ENCODE measurements around the gene CATSPER2. TPM values are rescaled to one million over a fixed set of nuclear protein-coding genes. Genes with fewer than 3 reads are reported as not detected.
A peak's percentile ranks its signal among the peaks of the same experiment; 100 is the strongest.
"Not testable (repeated sequence)": the region's sequence is repeated elsewhere in the genome, so short reads cannot be mapped to it uniquely, and the experiment has no call there.

CATSPER2 gene
- total RNA-seq = 1 to 10 TPM; 5.4 to 7.8 TPM
- total RNA-seq = 3.8 reads per million in 2 donors

DNA sequence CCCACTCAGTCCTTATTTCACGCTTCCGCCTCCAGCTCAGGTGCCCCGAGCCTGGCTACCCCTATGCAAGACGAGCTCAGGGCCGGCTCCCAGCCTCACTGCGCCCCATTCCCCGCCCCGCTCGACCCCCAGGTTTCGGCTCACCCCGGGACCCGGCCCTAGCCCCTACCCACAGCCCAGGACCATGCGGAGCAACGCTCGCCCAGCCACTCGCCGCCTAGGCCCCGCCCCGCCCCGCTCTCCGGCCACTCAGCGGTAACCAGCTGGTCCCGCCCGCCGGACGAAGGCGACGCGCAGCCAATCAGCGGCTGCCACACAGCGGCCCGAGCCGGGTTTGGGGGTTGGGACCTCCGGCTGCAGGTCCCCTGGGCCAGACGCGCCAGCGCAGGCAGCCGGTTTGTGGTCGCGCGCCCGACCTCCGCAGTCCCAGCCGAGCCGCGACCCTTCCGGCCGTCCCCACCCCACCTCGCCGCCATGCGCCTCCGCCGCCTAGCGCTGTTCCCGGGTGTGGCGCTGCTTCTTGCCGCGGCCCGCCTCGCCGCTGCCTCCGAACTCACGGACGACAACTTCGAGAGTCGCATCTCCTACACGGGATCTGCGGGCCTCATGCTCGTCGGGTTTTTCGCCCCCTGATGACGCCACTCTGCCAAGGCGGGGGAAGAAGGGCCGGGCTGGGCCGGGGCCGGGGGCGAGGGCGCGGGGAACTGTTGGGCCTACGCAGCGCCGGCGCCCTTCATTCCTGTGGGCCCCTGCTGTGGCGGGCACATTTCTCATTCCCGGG, at the start of gene CATSPER2:
CATSPER2 (minus strand) TSS at position 196 of the 781 bp plus-strand sequence. CDS start 783 bp downstream, outside the sequence.
- H3K4me1 Mint-ChIP-seq = no peaks in the 10 kb centered on the region
- DNase-seq = no peak
- no peaks in the 10 kb centered on the region for H3K36me3 Mint-ChIP-seq (ENCODE audit: low read depth)
- H3K9me3 ChIP-seq (ENCODE audit: control insufficient read depth, low read length, poor library complexity, severe bottlenecking) = no peaks in the 10 kb centered on the region
- no peak within 1 kb of the TSS for H3K4me3 Mint-ChIP-seq
- ATAC-seq = no peak
- H3K27me3 Mint-ChIP-seq = no peaks in the 10 kb centered on the region
- H3K27ac Mint-ChIP-seq = no peak within 1 kb of the TSS

- not testable (repeated sequence) for DNase-seq; H3K27ac Mint-ChIP-seq; H3K36me3 Mint-ChIP-seq (ENCODE audit: low read depth); H3K4me3 Mint-ChIP-seq; H3K4me1 Mint-ChIP-seq; H3K9me3 ChIP-seq (ENCODE audit: control insufficient read depth, low read length, poor library complexity, severe bottlenecking)
- peaks cover 22% of the 10 kb centered on the region for H3K27me3 Mint-ChIP-seq
- peak; percentile 16 for ATAC-seq
Measured at GRCh38 chr15:43693148-43694022, 44.7 kb upstream of the CATSPER2 start, which contains the start of gene CKMT1A. CKMT1A (plus strand) TSS chr15:43693859; CDS start chr15:43694051, 192 bp downstream.

GRCh38 chr15:43692679-43693078, 44.0 kb upstream of the CATSPER2 start:
- H3K36me3 Mint-ChIP-seq (ENCODE audit: low read depth); DNase-seq; ATAC-seq; H3K9me3 ChIP-seq (ENCODE audit: control insufficient read depth, low read length, poor library complexity, severe bottlenecking); H3K4me3 Mint-ChIP-seq; H3K27ac Mint-ChIP-seq; H3K4me1 Mint-ChIP-seq: not testable (repeated sequence)
- peaks cover 17% of the 10 kb centered on the region for H3K27me3 Mint-ChIP-seq

GRCh38 chr15:43689604-43690301, 41.1 kb upstream of the CATSPER2 start:
- H3K9me3 ChIP-seq (ENCODE audit: control insufficient read depth, low read length, poor library complexity, severe bottlenecking); H3K4me3 Mint-ChIP-seq; H3K27ac Mint-ChIP-seq; H3K36me3 Mint-ChIP-seq (ENCODE audit: low read depth); DNase-seq; H3K4me1 Mint-ChIP-seq; H3K27me3 Mint-ChIP-seq: not testable (repeated sequence)
- peak; percentile 99 for ATAC-seq

DNA sequence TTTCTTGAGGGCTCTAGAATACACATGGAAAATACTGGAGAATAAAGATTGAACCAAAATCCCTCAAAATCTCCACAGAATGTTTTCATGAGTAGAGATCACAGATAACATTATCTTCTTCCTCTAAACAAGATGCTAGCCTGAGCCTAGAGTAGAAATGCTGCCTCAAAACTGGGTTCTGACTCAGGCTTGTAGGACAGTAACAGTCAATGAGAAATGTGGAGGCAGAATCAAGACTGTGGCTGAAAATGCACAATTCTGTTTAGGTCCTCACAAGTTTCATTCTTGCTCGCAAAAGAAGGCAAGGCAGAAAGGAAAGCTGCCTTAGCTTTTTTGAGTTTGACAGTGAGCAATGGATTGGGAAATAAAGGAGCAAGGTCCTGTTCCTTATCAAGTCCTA, 25.5 kb upstream of the CATSPER2 start:
- not testable (repeated sequence) for H3K27me3 Mint-ChIP-seq; DNase-seq; ATAC-seq; H3K36me3 Mint-ChIP-seq (ENCODE audit: low read depth); H3K4me1 Mint-ChIP-seq; H3K27ac Mint-ChIP-seq; H3K4me3 Mint-ChIP-seq; H3K9me3 ChIP-seq (ENCODE audit: control insufficient read depth, low read length, poor library complexity, severe bottlenecking)

- not testable (repeated sequence) for DNase-seq; H3K4me1 Mint-ChIP-seq; H3K9me3 ChIP-seq (ENCODE audit: control insufficient read depth, low read length, poor library complexity, severe bottlenecking); H3K4me3 Mint-ChIP-seq; ATAC-seq; H3K36me3 Mint-ChIP-seq (ENCODE audit: low read depth); H3K27ac Mint-ChIP-seq; H3K27me3 Mint-ChIP-seq
Measured at GRCh38 chr15:43666177-43666576, 17.5 kb upstream of the CATSPER2 start.

GRCh38 chr15:43663333-43663732, 14.7 kb upstream of the CATSPER2 start:
- H3K27me3 Mint-ChIP-seq; H3K4me1 Mint-ChIP-seq; ATAC-seq; DNase-seq; H3K36me3 Mint-ChIP-seq (ENCODE audit: low read depth); H3K27ac Mint-ChIP-seq; H3K9me3 ChIP-seq (ENCODE audit: control insufficient read depth, low read length, poor library complexity, severe bottlenecking); H3K4me3 Mint-ChIP-seq: not testable (repeated sequence)

DNA sequence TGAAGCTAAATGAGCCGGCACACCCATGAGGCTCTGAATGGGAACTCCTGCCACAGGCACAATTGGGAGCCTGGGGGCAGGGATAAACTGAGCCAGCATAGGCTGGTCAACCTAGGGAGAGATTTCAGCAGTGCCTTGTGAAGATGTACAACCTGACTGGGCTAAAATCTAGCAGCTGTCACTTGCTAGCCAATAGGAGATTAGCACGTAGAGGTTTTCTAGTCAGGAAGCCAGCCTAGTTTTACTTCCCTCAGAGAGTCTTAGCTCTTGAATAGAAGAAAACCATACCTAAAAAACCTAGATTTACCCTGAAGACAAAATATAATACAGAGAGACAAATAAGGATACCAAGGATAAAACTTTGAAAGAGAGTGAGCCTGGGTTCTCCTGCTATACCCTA, 13.6 kb upstream of the CATSPER2 start:
- H3K4me3 Mint-ChIP-seq; H3K9me3 ChIP-seq (ENCODE audit: control insufficient read depth, low read length, poor library complexity, severe bottlenecking); DNase-seq; H3K27ac Mint-ChIP-seq; H3K27me3 Mint-ChIP-seq; H3K4me1 Mint-ChIP-seq; ATAC-seq; H3K36me3 Mint-ChIP-seq (ENCODE audit: low read depth): not testable (repeated sequence)

DNA sequence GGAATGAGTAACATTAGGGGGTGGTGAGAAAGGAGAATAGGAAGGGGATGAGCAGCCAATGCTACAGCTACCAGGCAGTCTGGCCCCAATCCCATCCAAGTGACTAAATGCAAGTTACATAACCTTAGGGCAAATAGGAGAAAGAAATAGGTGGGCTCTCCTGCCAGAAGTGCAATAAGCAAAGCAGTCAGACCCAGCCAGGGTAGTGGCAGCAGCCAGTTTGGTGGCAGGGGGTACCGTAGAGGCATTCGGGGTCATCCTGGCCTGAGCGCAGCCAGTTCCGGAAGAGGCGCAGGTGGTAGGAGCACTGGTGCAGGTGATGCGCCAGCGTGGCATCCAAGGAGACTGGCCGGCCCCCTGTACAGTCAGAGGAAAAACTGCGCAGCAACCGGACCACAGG, 11.1 kb upstream of the CATSPER2 start:
- H3K9me3 ChIP-seq (ENCODE audit: control insufficient read depth, low read length, poor library complexity, severe bottlenecking); H3K4me1 Mint-ChIP-seq; H3K27ac Mint-ChIP-seq; ATAC-seq; H3K4me3 Mint-ChIP-seq; H3K36me3 Mint-ChIP-seq (ENCODE audit: low read depth); H3K27me3 Mint-ChIP-seq; DNase-seq: not testable (repeated sequence)

- not testable (repeated sequence) for DNase-seq; H3K27ac Mint-ChIP-seq; H3K9me3 ChIP-seq (ENCODE audit: control insufficient read depth, low read length, poor library complexity, severe bottlenecking); H3K4me1 Mint-ChIP-seq; H3K27me3 Mint-ChIP-seq; H3K4me3 Mint-ChIP-seq; ATAC-seq; H3K36me3 Mint-ChIP-seq (ENCODE audit: low read depth)
Measured at GRCh38 chr15:43649430-43649926, 834 bp upstream of the CATSPER2 start.

DNA sequence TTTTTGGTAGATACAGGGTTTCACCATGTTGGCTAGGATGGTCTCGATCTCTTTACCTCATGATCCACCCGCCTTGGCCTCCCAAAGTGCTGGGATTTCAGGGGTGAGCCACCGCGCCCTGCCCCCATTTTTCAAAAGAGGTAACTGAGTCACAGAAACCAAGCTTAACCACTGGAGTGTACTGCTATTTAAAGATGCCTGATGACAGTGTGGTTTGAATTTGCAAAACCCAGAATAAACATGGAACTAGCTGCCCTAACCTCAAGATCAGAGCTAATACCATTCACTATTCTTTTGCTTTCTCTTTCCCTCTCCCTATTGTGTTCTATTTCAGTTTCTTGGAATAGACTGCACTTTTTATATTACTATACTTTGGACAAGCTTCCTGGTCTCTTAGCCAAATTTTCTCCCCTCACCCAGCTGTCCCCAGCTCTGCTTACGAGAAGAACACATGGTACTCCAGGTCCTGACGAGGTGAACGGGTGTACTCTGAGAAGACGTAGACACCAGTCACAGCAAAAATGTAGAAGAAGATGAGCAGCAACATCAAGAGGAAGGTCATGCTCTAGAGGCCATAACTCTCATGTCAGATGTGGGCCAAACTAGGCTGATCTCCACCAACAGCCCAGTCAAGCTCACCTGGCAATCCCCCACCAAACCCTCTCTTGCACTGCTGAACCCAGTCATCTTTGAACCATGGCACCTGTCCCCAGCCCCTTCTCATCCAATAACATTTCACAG, 10.0 kb downstream of the CATSPER2 start:
- H3K36me3 Mint-ChIP-seq (ENCODE audit: low read depth); ATAC-seq: not testable (repeated sequence)

DNA sequence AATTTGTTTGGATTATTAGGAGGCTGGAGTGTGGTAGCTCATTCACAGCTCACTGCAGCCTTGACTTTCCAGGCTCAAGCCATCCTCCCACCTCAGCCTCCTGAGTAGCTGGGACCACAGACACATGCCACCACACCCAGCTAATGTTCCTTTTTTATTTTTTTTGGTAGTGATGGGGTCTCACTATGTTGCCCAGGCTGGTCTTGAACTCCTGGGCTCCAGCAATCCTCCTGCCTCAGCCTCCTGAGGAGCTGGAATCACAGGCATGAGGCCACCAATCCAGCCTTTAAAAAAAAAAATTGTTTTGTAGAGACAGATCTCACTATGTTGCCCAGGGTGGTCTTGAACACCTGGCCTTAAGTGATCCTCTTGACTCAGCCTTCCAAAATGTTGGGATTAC, 21.7 kb downstream of the CATSPER2 start:
- H3K27me3 Mint-ChIP-seq = peaks cover 10% of the 10 kb centered on the region
- H3K4me1 Mint-ChIP-seq; H3K27ac Mint-ChIP-seq; H3K4me3 Mint-ChIP-seq; DNase-seq; ATAC-seq; H3K9me3 ChIP-seq (ENCODE audit: control insufficient read depth, low read length, poor library complexity, severe bottlenecking); H3K36me3 Mint-ChIP-seq (ENCODE audit: low read depth): not testable (repeated sequence)

More for the DNA sequence above, 10.0 kb downstream of the CATSPER2 start:
- DNase-seq; H3K27me3 Mint-ChIP-seq; H3K9me3 ChIP-seq (ENCODE audit: control insufficient read depth, low read length, poor library complexity, severe bottlenecking); H3K4me1 Mint-ChIP-seq; H3K4me3 Mint-ChIP-seq: not testable (repeated sequence)
- H3K27ac Mint-ChIP-seq = peak overlapping the region; percentile 27
